ENCODE results near the gene CCSER1.

GRCh38 chr4:91362125-91362524 lies 1234.9 kb downstream of the CCSER1 start:
- TF ChIP-seq CTCF (IDR thresholded peaks at IDR 0.05): no peak
- TF ChIP-seq POLR2AphosphoS5 (IDR thresholded peaks at IDR 0.05): no peak

All from upper lobe of left lung (tissue), 4 donors.